HCT116 (cell line): ENCODE measurements around the gene MESP2.

Experiments used
- CEBPB ChIP-seq: IDR thresholded peaks from 2 replicates; pipeline ENCODE4 v1.6.1; 2012; ENCODE audit warnings: low read depth
- JUND ChIP-seq: IDR thresholded peaks from 2 replicates; pipeline ENCODE4 v1.6.1; 2012
- POLR2A ChIP-seq: IDR thresholded peaks from 2 replicates; pipeline ENCODE4 v1.7.0; 2011; ENCODE audit warnings: borderline replicate concordance; ENCODE audit not compliant: insufficient read depth, insufficient read length; ENCODE audit errors: extremely low read depth
- POLR2AphosphoS5 ChIP-seq: IDR thresholded peaks from 2 replicates; pipeline ENCODE4 v1.6.1; 2011; ENCODE audit warnings: mild to moderate bottlenecking, low read depth, low read length, moderate library complexity
- TCF7L2 ChIP-seq: IDR thresholded peaks from 2 replicates; pipeline ENCODE4 v1.7.0; 2011; ENCODE audit warnings: borderline replicate concordance, inconsistent platforms; ENCODE audit not compliant: insufficient read depth, insufficient read length; ENCODE audit errors: extremely low read depth
- TF ChIP-seq, protein P1 (sequence below), 3 experiments: fragments of 200-600 bp in 1 of 3; sonication (generic) in 1 of 3; IDR thresholded peaks in 2 of 3; conservative IDR thresholded peaks in 1 of 3; 2 replicates each; pipeline ENCODE4 v1.5.1; 2012 to 2017; ENCODE audit warnings: low read depth in 2 of 3, low read length in 2 of 3, antibody characterized with exemption in 1 of 3, borderline replicate concordance in 1 of 3, control low read depth in 1 of 3, mild to moderate bottlenecking in 1 of 3, mixed read lengths in 1 of 3, mixed run types in 1 of 3, moderate library complexity in 1 of 3; ENCODE audit not compliant: insufficient read depth in 1 of 3
- TF ChIP-seq, protein P2 (sequence below): IDR thresholded peaks from 2 replicates; pipeline ENCODE4 v1.6.1; 2012
- TF ChIP-seq, protein P3 (sequence below): IDR thresholded peaks from 2 replicates; pipeline ENCODE4 v1.6.1; 2012

DNA sequence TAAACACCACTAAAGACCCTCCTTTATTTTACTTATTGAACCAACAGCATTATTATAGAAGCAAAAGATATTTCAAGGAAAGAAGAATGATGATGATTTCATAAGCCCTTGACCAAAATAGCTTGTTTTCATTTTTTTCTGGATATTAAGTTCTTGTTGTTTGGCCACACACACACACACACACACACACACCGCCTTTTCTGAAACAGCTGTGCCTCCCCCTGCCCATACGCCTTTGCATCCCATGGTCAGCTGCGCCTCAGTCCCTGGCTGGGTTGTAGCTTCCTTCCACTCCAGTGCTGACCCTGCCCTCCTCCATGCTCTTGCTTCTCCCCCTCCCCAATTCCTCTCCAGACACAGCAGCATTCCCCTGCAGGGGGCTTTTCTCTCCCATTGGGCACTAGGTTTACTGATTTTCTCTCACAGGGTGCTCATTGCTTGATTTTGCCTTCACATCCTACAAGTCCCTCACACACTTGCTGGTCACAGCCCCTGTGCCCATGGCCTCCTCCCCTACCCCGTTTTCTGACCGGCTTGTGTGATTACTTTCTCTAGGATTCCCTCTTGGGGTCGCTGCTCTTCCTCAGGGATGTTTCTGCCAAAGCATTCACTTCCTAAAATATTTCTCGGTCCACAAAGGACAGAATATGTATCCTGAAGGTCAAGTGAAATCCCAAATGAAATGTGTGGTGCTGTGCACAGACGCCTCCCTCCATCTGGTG lies 43.5 kb upstream of the MESP2 start:
- no peak for TF ChIP-seq POLR2A
- TF ChIP-seq POLR2AphosphoS5, result no peak
- TF ChIP-seq, protein P1, sequence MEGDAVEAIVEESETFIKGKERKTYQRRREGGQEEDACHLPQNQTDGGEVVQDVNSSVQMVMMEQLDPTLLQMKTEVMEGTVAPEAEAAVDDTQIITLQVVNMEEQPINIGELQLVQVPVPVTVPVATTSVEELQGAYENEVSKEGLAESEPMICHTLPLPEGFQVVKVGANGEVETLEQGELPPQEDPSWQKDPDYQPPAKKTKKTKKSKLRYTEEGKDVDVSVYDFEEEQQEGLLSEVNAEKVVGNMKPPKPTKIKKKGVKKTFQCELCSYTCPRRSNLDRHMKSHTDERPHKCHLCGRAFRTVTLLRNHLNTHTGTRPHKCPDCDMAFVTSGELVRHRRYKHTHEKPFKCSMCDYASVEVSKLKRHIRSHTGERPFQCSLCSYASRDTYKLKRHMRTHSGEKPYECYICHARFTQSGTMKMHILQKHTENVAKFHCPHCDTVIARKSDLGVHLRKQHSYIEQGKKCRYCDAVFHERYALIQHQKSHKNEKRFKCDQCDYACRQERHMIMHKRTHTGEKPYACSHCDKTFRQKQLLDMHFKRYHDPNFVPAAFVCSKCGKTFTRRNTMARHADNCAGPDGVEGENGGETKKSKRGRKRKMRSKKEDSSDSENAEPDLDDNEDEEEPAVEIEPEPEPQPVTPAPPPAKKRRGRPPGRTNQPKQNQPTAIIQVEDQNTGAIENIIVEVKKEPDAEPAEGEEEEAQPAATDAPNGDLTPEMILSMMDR (IDR thresholded peaks at IDR 0.05 in 2 of 3, conservative IDR thresholded peaks at IDR 0.05 in 1 of 3; ENCODE audit: borderline replicate concordance in 1 of 3, insufficient read depth in 1 of 3, low read depth in 2 of 3, low read length in 2 of 3), result no peak
- TF ChIP-seq TCF7L2, result no peak
- TF ChIP-seq, protein P2, sequence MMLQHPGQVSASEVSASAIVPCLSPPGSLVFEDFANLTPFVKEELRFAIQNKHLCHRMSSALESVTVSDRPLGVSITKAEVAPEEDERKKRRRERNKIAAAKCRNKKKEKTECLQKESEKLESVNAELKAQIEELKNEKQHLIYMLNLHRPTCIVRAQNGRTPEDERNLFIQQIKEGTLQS, result no peak
- no peak for TF ChIP-seq CEBPB
- no peak for TF ChIP-seq JUND
- TF ChIP-seq, protein P3, sequence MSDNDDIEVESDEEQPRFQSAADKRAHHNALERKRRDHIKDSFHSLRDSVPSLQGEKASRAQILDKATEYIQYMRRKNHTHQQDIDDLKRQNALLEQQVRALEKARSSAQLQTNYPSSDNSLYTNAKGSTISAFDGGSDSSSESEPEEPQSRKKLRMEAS, result no peak
